AG09309 (cell line): Measurements from ENCODE around the gene EEF1E1.
A peak's percentile ranks its signal among the peaks of the same experiment; 100 is the strongest.

Experiments used
- DNase-seq: peaks from one replicate; pipeline ENCODE4 v3.0.0-alpha.2; 2010; ENCODE audit warnings: low read depth
- H3K4me3 ChIP-seq: 2 replicates; pipeline ENCODE4 v1.5.1; 2011; ENCODE audit warnings: mild to moderate bottlenecking, low read depth, low read length, moderate library complexity; ENCODE audit not compliant: control insufficient read depth
- CTCF ChIP-seq: IDR thresholded peaks from 2 replicates; pipeline ENCODE4 v1.5.1; 2011; ENCODE audit warnings: mild to moderate bottlenecking, low read depth, low read length, inconsistent platforms; ENCODE audit not compliant: insufficient read depth, control insufficient read depth; ENCODE audit errors: missing control alignments

EEF1E1 gene

DNA sequence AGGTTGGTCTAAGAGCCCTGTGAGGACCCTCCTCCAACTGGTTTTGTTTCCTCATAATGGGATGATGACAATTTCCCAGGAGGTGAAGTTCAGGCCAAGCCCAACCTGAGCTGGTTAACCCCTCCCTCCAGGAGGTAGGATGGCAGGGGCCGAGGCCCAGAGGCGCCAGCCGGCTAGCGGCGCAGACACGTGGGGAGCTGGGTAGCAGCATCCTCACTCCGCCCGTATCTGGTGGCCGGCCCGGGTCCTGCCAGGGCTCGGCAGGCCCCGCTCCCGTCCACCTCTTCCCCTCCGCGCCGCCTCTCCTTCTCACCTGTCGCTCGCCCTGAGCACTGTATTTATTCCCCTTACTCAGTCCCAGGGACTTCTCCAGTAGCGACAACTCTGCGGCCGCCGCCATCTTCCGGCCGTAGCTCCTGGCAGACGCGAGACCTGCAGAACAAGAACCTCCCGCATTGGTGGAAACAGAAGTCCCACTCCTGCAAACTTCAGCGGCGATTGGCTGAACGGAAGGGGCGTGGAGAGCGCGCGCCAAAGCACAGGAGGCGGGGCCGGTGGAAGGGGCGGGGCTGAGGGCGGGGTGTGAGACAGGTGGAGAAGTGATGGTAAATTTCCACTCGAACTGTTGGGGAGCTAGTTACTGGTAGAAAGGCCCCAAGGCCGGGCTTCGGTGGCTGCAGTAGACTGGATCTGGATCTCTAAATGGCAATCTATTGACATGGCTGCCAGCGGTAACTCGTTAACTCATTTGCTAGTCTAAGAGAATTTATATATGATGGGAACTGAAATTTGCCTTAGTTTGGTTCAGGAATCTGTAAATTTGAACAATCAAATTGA, at the start of gene EEF1E1:
TSS of gene EEF1E1 (minus strand) at position 427 of the 837 bp plus-strand sequence. CDS start at position 400, 27 bp downstream.
- H3K4me3 ChIP-seq = peak within 1 kb of the TSS; percentile 82
- DNase-seq = peak; percentile 59
- no peak for TF ChIP-seq CTCF

- no peak overlapping the region for H3K4me3 ChIP-seq
- no peak for TF ChIP-seq CTCF
- no peak for DNase-seq
These were observed 47.0 kb upstream of the EEF1E1 start for GRCh38 chr6:8149350-8149749.

DNA sequence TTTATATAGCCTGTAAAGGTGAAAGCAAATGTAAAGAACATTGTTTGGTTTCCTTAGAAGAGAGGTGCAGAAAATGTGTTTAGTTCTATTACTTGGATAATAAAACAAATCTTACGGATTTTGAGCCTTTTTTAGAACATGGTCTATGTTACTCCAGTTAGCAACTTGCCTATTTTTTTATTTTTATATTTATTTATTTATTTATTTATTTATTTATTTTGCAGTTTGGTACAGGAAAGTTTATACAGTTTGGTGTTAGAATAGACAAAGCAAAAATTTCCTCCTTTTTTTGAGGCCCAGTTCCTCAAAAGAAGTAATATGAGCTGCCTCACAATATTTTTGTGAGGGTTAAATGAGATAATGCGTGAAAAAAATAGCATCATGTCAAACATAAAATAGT, 41.6 kb upstream of the EEF1E1 start:
- no peak overlapping the region for H3K4me3 ChIP-seq
- DNase-seq = no peak
- no peak for TF ChIP-seq CTCF

DNA sequence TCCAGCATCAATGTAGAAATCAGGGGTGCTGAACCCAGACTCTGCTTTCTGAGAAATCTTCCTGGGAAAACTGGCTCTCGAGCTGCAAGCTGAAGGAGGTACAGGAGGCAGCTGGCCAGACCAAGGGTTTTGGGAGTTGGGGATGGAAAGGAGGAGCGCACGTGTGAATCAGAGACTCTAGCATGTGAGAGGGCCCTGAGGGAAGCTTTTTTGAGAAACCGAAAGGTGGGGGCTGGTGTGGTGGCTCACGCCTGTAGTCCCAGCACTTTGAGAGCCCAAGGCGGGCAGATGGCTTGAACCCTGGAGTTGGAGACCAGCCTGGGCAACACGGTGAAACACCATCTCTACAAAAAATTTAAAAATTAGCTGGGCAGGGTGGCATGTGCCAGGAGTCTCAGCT, 37.1 kb upstream of the EEF1E1 start:
- no peak for TF ChIP-seq CTCF
- no peak for DNase-seq
- no peak overlapping the region for H3K4me3 ChIP-seq

DNA sequence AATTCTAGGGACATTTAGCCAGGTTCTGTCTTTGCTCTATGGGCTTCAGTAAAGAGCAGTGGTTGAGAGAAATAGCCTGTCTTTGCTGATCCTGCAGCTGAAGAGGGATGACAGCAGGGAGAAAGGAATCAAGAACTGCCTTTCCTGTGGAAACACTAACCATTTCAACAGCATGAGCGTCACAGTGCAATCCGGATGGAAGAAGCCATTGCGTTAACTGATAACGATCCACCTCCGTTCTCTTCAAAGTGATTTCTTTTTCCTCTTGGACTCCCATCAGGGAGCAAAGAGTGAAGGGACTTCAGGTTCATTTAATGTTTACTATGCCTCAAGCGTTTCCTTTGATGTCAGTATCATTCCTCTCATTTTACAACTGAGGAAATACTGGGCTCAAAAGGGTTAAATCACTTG, 35.2 kb upstream of the EEF1E1 start:
- no peak for TF ChIP-seq CTCF
- no peak overlapping the region for H3K4me3 ChIP-seq
- no peak for DNase-seq

- no peak for DNase-seq
- no peak overlapping the region for H3K4me3 ChIP-seq
- no peak for TF ChIP-seq CTCF
These were observed 32.9 kb upstream of the EEF1E1 start for GRCh38 chr6:8135276-8135675.
